ENCODE data around the gene ZNF296.

DNA sequence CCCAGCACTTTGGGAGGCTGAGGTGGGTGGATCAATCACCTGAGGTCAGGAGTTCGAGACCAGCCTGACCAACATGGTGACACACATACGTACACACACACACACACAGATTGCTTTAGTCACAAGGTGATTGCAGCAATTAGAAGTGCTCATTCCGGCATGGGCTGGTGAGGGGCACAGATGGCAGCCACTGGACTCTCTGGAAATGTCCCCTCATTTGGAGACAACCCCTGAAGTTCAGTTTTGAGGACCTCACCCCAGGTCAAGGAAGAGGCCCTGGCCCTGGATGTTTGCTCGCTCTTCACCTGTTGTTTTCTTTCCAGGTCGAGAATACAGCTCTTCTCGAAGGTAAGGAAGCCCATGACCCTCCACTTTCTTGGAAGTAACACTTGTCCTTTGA lies 6.1 kb downstream of the ZNF296 start:
- TF ChIP-seq, protein P1, sequence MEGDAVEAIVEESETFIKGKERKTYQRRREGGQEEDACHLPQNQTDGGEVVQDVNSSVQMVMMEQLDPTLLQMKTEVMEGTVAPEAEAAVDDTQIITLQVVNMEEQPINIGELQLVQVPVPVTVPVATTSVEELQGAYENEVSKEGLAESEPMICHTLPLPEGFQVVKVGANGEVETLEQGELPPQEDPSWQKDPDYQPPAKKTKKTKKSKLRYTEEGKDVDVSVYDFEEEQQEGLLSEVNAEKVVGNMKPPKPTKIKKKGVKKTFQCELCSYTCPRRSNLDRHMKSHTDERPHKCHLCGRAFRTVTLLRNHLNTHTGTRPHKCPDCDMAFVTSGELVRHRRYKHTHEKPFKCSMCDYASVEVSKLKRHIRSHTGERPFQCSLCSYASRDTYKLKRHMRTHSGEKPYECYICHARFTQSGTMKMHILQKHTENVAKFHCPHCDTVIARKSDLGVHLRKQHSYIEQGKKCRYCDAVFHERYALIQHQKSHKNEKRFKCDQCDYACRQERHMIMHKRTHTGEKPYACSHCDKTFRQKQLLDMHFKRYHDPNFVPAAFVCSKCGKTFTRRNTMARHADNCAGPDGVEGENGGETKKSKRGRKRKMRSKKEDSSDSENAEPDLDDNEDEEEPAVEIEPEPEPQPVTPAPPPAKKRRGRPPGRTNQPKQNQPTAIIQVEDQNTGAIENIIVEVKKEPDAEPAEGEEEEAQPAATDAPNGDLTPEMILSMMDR (IDR thresholded peaks at IDR 0.05 in 2 of 3, conservative IDR thresholded peaks at IDR 0.05 in 1 of 3; ENCODE audit: borderline replicate concordance in 1 of 3, insufficient read depth in 1 of 3, low read depth in 2 of 3, low read length in 2 of 3) = no peak
- TF ChIP-seq POLR2AphosphoS5 (IDR thresholded peaks at IDR 0.05; ENCODE audit: low read depth, low read length) (0 out of 2 replicates have a peak, but pooled peaks have one; percentile 11), EGR1 (IDR thresholded peaks at IDR 0.05; ENCODE audit: low read depth) (no peak), EZH2 (IDR thresholded peaks at IDR 0.05) (no peak), POLR2A (IDR thresholded peaks at IDR 0.05; ENCODE audit: borderline replicate concordance, extremely low read depth, insufficient read depth, insufficient read length) (no peak), ZBTB33 (IDR thresholded peaks at IDR 0.05; ENCODE audit: extremely low read depth, insufficient replicate concordance, low read length) (no peak), SIN3A (IDR thresholded peaks at IDR 0.05; ENCODE audit: low read depth) (no peak), RAD21 (IDR thresholded peaks at IDR 0.05; ENCODE audit: low read depth) (no peak), FOSL1 (IDR thresholded peaks at IDR 0.05; ENCODE audit: low read depth) (no peak)
- TF ChIP-seq, protein P2, sequence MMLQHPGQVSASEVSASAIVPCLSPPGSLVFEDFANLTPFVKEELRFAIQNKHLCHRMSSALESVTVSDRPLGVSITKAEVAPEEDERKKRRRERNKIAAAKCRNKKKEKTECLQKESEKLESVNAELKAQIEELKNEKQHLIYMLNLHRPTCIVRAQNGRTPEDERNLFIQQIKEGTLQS (IDR thresholded peaks at IDR 0.05) = no peak
- TF ChIP-seq, protein P3, sequence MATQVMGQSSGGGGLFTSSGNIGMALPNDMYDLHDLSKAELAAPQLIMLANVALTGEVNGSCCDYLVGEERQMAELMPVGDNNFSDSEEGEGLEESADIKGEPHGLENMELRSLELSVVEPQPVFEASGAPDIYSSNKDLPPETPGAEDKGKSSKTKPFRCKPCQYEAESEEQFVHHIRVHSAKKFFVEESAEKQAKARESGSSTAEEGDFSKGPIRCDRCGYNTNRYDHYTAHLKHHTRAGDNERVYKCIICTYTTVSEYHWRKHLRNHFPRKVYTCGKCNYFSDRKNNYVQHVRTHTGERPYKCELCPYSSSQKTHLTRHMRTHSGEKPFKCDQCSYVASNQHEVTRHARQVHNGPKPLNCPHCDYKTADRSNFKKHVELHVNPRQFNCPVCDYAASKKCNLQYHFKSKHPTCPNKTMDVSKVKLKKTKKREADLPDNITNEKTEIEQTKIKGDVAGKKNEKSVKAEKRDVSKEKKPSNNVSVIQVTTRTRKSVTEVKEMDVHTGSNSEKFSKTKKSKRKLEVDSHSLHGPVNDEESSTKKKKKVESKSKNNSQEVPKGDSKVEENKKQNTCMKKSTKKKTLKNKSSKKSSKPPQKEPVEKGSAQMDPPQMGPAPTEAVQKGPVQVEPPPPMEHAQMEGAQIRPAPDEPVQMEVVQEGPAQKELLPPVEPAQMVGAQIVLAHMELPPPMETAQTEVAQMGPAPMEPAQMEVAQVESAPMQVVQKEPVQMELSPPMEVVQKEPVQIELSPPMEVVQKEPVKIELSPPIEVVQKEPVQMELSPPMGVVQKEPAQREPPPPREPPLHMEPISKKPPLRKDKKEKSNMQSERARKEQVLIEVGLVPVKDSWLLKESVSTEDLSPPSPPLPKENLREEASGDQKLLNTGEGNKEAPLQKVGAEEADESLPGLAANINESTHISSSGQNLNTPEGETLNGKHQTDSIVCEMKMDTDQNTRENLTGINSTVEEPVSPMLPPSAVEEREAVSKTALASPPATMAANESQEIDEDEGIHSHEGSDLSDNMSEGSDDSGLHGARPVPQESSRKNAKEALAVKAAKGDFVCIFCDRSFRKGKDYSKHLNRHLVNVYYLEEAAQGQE (IDR thresholded peaks at IDR 0.05; ENCODE audit: low read depth) = no peak

All from HCT116 (cell line).